HepG2 (cell line): ENCODE results near the gene C16orf87. TPM values are rescaled to one million over a fixed set of nuclear protein-coding genes. Genes with fewer than 3 reads are reported as not detected.

Source experiments
- HOXA5 ChIP-seq: sonication (generic); formaldehyde crosslinking; IDR thresholded peaks from 2 replicates; pipeline ENCODE4 v1.4.0; 2020; ENCODE audit warnings: missing genetic modification reagents
- KLF11 ChIP-seq: IDR thresholded peaks from 2 replicates; pipeline ENCODE4 v1.6.1; 2016; ENCODE audit warnings: missing compliant biosample characterization
- PTBP1 ChIP-seq: fragments of 200-400 bp; formaldehyde crosslinking; IDR thresholded peaks from 2 replicates; pipeline ENCODE4 v1.6.1; 2018; ENCODE audit warnings: low read length, low read depth; ENCODE audit not compliant: poor library complexity, severe bottlenecking
- TP53 ChIP-seq: sonication (generic); formaldehyde crosslinking; conservative IDR thresholded peaks from 2 replicates; pipeline ENCODE4 v1.4.0; 2020; ENCODE audit warnings: missing genetic modification reagents
- ZNF24 ChIP-seq: fragments of 450-650 bp; IDR thresholded peaks from 2 replicates; pipeline ENCODE4 v1.6.1; 2017; ENCODE audit warnings: antibody characterized with exemption, mild to moderate bottlenecking
- ZNF292 ChIP-seq: sonication (generic); formaldehyde crosslinking; IDR thresholded peaks from 2 replicates; pipeline ENCODE4 v1.8.1; 2022; ENCODE audit warnings: mild to moderate bottlenecking, low read depth, missing genetic modification reagents, borderline replicate concordance
- ZNF510 ChIP-seq: sonication (generic); formaldehyde crosslinking; IDR thresholded peaks from 2 replicates; pipeline ENCODE4 v1.4.0; 2020; ENCODE audit warnings: low read depth, mild to moderate bottlenecking, missing genetic modification reagents
- polyA plus RNA-seq, 8 experiments: library from polyadenylated mRNA; depleted of rRNA in 3 of 8; stranded (reverse) in 7 of 8; unstranded in 1 of 8; fragments of >200 nt; fragmentation: Illumina TruSeq in 4 of 8; extraction: Trizol in 4 of 8; gene quantifications; 2 replicates each; pipeline versions ENCODE4 v1.2.1 to v1.2.3, GENCODE V29; 2011 to 2016; ENCODE audit warnings: low read depth in 4 of 8, missing spikeins in 1 of 8, mixed read lengths in 1 of 8; ENCODE audit not compliant: insufficient read depth in 1 of 8
- total RNA-seq, 5 experiments: library from RNA; depleted of rRNA; stranded (reverse); fragments of >200 nt; fragmentation: Illumina TruSeq; extraction: Trizol; gene quantifications; 2 replicates each; pipeline ENCODE4 v1.2.3, GENCODE V29; 2016; ENCODE audit warnings: low read depth in 1 of 5
- TF ChIP-seq, protein P1 (sequence below): sonication (generic); formaldehyde crosslinking; IDR thresholded peaks from 2 replicates; pipeline ENCODE4 v1.9.0; 2021; ENCODE audit warnings: missing genetic modification reagents, borderline replicate concordance
- TF ChIP-seq, protein P2 (sequence below): sonication (generic); formaldehyde crosslinking; IDR thresholded peaks from 2 replicates; pipeline ENCODE4 v1.8.0; 2022; ENCODE audit warnings: low read depth, missing genetic modification reagents
- TF ChIP-seq, protein P3 (sequence below): sonication (generic); formaldehyde crosslinking; IDR thresholded peaks from 2 replicates; pipeline ENCODE4 v1.5.0; 2020; ENCODE audit warnings: missing genetic modification reagents, mild to moderate bottlenecking, borderline replicate concordance
- TF ChIP-seq, protein P4 (sequence below): sonication (generic); formaldehyde crosslinking; IDR thresholded peaks from 2 replicates; pipeline ENCODE4 v1.8.0; 2022; ENCODE audit warnings: missing genetic modification reagents, mild to moderate bottlenecking, inconsistent platforms, borderline replicate concordance
- TF ChIP-seq, protein P5 (sequence below): sonication (generic); formaldehyde crosslinking; IDR thresholded peaks from 2 replicates; pipeline ENCODE4 v1.8.1; 2023; ENCODE audit warnings: mild to moderate bottlenecking, missing genetic modification reagents
- TF ChIP-seq, protein P6 (sequence below): sonication (generic); formaldehyde crosslinking; IDR thresholded peaks from 2 replicates; pipeline ENCODE4 v1.5.1; 2020; ENCODE audit warnings: missing genetic modification reagents, mild to moderate bottlenecking, borderline replicate concordance
- TF ChIP-seq, protein P7 (sequence below): sonication (generic); formaldehyde crosslinking; IDR thresholded peaks from 2 replicates; pipeline ENCODE4 v1.5.0; 2020; ENCODE audit warnings: missing genetic modification reagents
- TF ChIP-seq, protein P8 (sequence below): sonication (generic); formaldehyde crosslinking; IDR thresholded peaks from 2 replicates; pipeline ENCODE4 v1.9.0; 2021; ENCODE audit warnings: missing genetic modification reagents, borderline replicate concordance

The C16orf87 gene
- total and polyA plus RNA-seq, 2 of the 13 experiments (the other 11 are each of a cell fraction or from before 2014, with no cell fraction given) = 8.6 to 19.5 TPM

DNA sequence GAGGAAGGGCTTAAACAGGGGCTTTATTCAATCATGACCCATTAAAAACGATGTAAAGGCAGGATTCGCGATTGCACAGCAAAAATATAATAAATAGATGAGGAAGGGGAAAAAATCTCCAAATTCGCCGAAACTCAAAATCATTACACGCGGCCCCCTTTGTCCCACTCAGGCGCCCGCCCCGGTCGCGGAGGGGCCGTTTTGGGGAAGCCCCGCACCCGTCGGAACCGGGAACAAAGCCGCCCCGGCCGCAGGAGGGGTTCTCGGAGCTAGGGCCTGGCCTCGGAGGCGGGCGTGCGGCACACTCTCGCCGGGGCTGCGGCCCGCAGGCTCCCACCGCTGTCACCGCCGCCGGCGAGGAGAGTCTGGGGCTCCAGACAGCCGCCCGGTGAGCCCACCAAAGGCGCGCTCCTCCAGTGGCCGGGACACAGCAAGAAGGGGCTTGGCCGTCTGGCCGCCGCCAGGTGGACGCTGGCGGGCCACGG lies 521 bp downstream of the C16orf87 start (continued):
- TF ChIP-seq, protein P1, sequence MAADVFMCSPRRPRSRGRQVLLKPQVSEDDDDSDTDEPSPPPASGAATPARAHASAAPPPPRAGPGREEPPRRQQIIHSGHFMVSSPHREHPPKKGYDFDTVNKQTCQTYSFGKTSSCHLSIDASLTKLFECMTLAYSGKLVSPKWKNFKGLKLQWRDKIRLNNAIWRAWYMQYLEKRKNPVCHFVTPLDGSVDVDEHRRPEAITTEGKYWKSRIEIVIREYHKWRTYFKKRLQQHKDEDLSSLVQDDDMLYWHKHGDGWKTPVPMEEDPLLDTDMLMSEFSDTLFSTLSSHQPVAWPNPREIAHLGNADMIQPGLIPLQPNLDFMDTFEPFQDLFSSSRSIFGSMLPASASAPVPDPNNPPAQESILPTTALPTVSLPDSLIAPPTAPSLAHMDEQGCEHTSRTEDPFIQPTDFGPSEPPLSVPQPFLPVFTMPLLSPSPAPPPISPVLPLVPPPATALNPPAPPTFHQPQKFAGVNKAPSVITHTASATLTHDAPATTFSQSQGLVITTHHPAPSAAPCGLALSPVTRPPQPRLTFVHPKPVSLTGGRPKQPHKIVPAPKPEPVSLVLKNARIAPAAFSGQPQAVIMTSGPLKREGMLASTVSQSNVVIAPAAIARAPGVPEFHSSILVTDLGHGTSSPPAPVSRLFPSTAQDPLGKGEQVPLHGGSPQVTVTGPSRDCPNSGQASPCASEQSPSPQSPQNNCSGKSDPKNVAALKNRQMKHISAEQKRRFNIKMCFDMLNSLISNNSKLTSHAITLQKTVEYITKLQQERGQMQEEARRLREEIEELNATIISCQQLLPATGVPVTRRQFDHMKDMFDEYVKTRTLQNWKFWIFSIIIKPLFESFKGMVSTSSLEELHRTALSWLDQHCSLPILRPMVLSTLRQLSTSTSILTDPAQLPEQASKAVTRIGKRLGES (CRISPR knock-in tag) = 0 out of 2 replicates have a peak, but pooled peaks have one; percentile 12
- TF ChIP-seq, protein P2, sequence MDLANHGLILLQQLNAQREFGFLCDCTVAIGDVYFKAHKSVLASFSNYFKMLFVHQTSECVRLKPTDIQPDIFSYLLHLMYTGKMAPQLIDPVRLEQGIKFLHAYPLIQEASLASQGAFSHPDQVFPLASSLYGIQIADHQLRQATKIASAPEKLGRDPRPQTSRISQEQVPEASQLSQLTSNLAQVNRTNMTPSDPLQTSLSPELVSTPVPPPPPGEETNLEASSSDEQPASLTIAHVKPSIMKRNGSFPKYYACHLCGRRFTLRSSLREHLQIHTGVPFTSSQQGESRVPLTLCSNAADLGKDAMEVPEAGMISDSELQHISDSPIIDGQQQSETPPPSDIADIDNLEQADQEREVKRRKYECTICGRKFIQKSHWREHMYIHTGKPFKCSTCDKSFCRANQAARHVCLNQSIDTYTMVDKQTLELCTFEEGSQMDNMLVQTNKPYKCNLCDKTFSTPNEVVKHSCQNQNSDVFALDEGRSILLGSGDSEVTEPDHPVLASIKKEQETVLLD (CRISPR knock-in tag) = no peak
- peak; percentile 89 for TF ChIP-seq HOXA5 (CRISPR knock-in tag)
- TF ChIP-seq ZNF510 (CRISPR knock-in tag) = no peak
- TF ChIP-seq, protein P3, sequence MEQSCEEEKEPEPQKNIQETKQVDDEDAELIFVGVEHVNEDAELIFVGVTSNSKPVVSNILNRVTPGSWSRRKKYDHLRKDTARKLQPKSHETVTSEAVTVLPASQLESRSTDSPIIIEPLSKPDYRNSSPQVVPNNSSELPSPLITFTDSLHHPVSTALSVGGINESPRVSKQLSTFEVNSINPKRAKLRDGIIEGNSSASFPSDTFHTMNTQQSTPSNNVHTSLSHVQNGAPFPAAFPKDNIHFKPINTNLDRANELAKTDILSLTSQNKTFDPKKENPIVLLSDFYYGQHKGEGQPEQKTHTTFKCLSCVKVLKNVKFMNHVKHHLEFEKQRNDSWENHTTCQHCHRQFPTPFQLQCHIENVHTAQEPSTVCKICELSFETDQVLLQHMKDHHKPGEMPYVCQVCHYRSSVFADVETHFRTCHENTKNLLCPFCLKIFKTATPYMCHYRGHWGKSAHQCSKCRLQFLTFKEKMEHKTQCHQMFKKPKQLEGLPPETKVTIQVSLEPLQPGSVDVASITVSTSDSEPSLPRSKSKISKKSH = peak; percentile 39; the same call in 1 of the 2 replicates
- TF ChIP-seq, protein P4, sequence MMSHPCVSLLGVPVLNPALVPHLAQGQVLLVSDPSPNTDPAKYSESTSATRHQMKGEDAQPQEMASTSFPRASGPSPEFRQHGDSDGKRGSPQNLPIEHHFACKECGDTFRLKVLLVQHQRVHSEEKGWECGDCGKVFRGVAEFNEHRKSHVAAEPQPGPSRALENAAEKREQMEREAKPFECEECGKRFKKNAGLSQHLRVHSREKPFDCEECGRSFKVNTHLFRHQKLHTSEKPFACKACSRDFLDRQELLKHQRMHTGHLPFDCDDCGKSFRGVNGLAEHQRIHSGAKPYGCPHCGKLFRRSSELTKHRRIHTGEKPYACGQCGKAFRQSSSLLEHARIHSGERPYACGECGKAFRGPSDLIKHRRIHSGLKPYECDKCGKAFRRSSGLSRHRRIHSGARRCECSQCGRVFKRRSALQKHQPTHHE (CRISPR knock-in tag) = 0 out of 2 replicates have a peak, but pooled peaks have one; percentile 21
- TF ChIP-seq TP53 (CRISPR knock-in tag) = 0 out of 2 replicates have a peak, but pooled peaks have one; percentile 26
- no peak for TF ChIP-seq PTBP1
- TF ChIP-seq, protein P5, sequence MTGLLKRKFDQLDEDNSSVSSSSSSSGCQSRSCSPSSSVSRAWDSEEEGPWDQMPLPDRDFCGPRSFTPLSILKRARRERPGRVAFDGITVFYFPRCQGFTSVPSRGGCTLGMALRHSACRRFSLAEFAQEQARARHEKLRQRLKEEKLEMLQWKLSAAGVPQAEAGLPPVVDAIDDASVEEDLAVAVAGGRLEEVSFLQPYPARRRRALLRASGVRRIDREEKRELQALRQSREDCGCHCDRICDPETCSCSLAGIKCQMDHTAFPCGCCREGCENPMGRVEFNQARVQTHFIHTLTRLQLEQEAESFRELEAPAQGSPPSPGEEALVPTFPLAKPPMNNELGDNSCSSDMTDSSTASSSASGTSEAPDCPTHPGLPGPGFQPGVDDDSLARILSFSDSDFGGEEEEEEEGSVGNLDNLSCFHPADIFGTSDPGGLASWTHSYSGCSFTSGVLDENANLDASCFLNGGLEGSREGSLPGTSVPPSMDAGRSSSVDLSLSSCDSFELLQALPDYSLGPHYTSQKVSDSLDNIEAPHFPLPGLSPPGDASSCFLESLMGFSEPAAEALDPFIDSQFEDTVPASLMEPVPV (CRISPR knock-in tag) = no peak
- TF ChIP-seq ZNF24 = no peak
- TF ChIP-seq, protein P6, sequence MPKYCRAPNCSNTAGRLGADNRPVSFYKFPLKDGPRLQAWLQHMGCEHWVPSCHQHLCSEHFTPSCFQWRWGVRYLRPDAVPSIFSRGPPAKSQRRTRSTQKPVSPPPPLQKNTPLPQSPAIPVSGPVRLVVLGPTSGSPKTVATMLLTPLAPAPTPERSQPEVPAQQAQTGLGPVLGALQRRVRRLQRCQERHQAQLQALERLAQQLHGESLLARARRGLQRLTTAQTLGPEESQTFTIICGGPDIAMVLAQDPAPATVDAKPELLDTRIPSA (CRISPR knock-in tag) = no peak
- TF ChIP-seq, protein P7, sequence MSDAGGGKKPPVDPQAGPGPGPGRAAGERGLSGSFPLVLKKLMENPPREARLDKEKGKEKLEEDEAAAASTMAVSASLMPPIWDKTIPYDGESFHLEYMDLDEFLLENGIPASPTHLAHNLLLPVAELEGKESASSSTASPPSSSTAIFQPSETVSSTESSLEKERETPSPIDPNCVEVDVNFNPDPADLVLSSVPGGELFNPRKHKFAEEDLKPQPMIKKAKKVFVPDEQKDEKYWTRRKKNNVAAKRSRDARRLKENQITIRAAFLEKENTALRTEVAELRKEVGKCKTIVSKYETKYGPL (CRISPR knock-in tag) = peak; percentile 5; the same call in 1 of the 2 replicates
- no peak for TF ChIP-seq KLF11
- TF ChIP-seq, protein P8, sequence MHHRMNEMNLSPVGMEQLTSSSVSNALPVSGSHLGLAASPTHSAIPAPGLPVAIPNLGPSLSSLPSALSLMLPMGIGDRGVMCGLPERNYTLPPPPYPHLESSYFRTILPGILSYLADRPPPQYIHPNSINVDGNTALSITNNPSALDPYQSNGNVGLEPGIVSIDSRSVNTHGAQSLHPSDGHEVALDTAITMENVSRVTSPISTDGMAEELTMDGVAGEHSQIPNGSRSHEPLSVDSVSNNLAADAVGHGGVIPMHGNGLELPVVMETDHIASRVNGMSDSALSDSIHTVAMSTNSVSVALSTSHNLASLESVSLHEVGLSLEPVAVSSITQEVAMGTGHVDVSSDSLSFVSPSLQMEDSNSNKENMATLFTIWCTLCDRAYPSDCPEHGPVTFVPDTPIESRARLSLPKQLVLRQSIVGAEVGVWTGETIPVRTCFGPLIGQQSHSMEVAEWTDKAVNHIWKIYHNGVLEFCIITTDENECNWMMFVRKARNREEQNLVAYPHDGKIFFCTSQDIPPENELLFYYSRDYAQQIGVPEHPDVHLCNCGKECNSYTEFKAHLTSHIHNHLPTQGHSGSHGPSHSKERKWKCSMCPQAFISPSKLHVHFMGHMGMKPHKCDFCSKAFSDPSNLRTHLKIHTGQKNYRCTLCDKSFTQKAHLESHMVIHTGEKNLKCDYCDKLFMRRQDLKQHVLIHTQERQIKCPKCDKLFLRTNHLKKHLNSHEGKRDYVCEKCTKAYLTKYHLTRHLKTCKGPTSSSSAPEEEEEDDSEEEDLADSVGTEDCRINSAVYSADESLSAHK (CRISPR knock-in tag) = no peak
- TF ChIP-seq ZNF292 (CRISPR knock-in tag) = 0 out of 2 replicates have a peak, but pooled peaks have one; percentile 12
